Lower lobe of right lung (tissue), 2 donors: ENCODE data around the gene CCDC54. TPM values are rescaled to one million over a fixed set of nuclear protein-coding genes. Genes with fewer than 3 reads are reported as not detected.

Experiments used
- ATAC-seq, 2 donors: fragments of 200-7000 bp; cut with Tn5 transposase; one replicate each; pipeline ENCODE4 v1.9.1; 2020 to 2022; ENCODE audit warnings: mild to moderate bottlenecking in 2 of 2, moderate library complexity in 2 of 2
- DNase-seq: peaks from one replicate; pipeline ENCODE4 v3.0.0-alpha.2; 2020
- H3K27ac ChIP-seq: fragments of 200-600 bp; one replicate; pipeline ENCODE4 v1.8.0; 2022
- H3K27me3 ChIP-seq: fragments of 200-600 bp; one replicate; pipeline ENCODE4 v1.8.0; 2022; ENCODE audit warnings: low read depth
- H3K36me3 ChIP-seq: fragments of 200-600 bp; one replicate; pipeline ENCODE4 v1.8.0; 2022; ENCODE audit warnings: mild to moderate bottlenecking
- H3K4me1 ChIP-seq: fragments of 200-600 bp; one replicate; pipeline ENCODE4 v1.8.0; 2022
- H3K4me3 ChIP-seq: fragments of 200-600 bp; one replicate; pipeline ENCODE4 v1.8.0; 2022; ENCODE audit warnings: mild to moderate bottlenecking
- H3K9me3 ChIP-seq: fragments of 200-600 bp; one replicate; pipeline ENCODE4 v1.8.0; 2022
- CTCF ChIP-seq: fragments of 200-600 bp; IDR thresholded peaks from one replicate; pipeline ENCODE4 v1.8.0; 2022; ENCODE audit warnings: antibody characterized with exemption, mild to moderate bottlenecking
- intact Hi-C: fragments of 100-400 bp; cut with DNase I; formaldehyde crosslinking; loops from one replicate; pipeline ENCODE4 v1.11.0; 2022
- total RNA-seq: library from RNA; stranded (reverse); fragmentation: NEBNext Ultra II Directional; extraction: Animal tissue kit (Norgen Biotek cat#: 25700); gene quantifications from one replicate; pipeline ENCODE4 v1.2.1, GENCODE V29; 2021
- donor health status: DM: no; HTN: yes; CAD: no; lungs with severe emphysema.

The CCDC54 gene
- total RNA-seq, 1 donor from 2014 or later = not detected

DNA sequence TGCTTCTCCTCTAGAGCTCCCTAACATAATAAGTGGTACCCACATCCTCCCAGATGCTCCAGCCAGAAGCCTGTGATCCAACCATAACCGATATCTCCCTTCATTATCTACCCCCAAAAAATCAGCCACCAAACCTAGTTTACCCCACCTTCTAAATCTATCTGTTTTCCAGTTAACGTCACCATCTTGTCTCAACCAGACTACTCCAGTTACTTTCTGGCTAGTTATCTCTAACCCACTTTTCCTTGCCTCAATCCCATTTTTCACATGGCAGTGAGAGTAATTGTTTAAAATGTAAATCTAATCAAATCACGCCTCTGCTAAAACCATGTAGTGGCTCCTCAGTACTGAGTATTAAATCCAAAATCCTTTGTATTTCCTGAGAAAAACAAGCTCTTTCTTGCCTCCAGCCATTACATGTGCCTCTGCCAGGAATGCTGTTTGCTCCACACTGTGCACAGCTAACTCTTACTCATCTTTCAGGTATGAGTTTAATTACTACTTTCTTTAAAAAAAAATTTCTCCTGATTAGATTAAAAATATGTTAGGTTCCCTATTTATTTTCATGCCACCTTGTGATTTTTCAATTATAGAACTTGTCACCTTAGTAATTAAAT, 15.4 kb downstream of the CCDC54 start:
- ATAC-seq (no peak), DNase-seq (no peak)

DNA sequence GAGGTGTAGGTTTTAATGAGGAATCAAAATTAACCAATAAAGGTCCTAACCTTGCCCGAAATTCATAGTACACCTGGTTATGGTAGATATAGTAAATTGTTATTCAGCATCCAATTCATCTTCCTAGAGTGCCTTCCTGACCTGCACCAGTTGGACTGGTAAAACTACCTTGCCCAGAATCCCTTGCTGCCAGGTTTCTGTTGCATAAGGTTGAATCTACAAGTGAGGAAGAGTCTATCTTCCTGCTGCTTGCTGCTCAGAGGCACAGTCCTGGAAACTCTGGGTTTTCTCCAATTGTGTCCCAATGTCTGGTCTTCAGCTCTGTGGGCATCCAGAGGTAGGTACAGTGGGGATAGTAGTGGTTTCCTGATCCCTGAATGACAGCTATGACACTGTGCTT, 17.3 kb downstream of the CCDC54 start:
- no peaks in the 10 kb centered on the region for H3K9me3 ChIP-seq
- intact Hi-C loops = no loop called here
- no peaks in the 10 kb centered on the region for H3K27me3 ChIP-seq
- no peak for TF ChIP-seq CTCF
- no peak overlapping the region for H3K27ac ChIP-seq
- H3K36me3 ChIP-seq = no peaks in the 10 kb centered on the region
- ATAC-seq (no peak), DNase-seq (no peak)
- H3K4me1 ChIP-seq = no peaks in the 10 kb centered on the region
- no peak overlapping the region for H3K4me3 ChIP-seq

More for the DNA sequence above, 15.4 kb downstream of the CCDC54 start:
- no peak for TF ChIP-seq CTCF
- intact Hi-C loops = no loop called here
- no peak overlapping the region for H3K4me3 ChIP-seq
- H3K9me3 ChIP-seq = no peaks in the 10 kb centered on the region
- no peaks in the 10 kb centered on the region for H3K36me3 ChIP-seq
- no peaks in the 10 kb centered on the region for H3K4me1 ChIP-seq
- no peaks in the 10 kb centered on the region for H3K27me3 ChIP-seq
- H3K27ac ChIP-seq = no peak overlapping the region

- no peak for TF ChIP-seq CTCF
- no peaks in the 10 kb centered on the region for H3K36me3 ChIP-seq
- H3K27me3 ChIP-seq = no peaks in the 10 kb centered on the region
- H3K27ac ChIP-seq = no peak overlapping the region
- DNase-seq (no peak), ATAC-seq (no peak)
- H3K4me3 ChIP-seq = no peak overlapping the region
- H3K4me1 ChIP-seq = no peaks in the 10 kb centered on the region
- intact Hi-C loops = no loop called here
- no peaks in the 10 kb centered on the region for H3K9me3 ChIP-seq
Measured at GRCh38 chr3:107395066-107395465, 17.8 kb downstream of the CCDC54 start.

- no peak for TF ChIP-seq CTCF
- ATAC-seq (no peak), DNase-seq (no peak)
- Histone ChIP-seq H3K4me3 (no peak overlapping the region), H3K9me3 (no peaks in the 10 kb centered on the region), H3K27ac (no peak overlapping the region), H3K27me3 (no peaks in the 10 kb centered on the region), H3K4me1 (no peaks in the 10 kb centered on the region), H3K36me3 (no peaks in the 10 kb centered on the region)
- intact Hi-C loops = no loop called here
Measured at GRCh38 chr3:107401301-107401700, 24.1 kb downstream of the CCDC54 start.

DNA sequence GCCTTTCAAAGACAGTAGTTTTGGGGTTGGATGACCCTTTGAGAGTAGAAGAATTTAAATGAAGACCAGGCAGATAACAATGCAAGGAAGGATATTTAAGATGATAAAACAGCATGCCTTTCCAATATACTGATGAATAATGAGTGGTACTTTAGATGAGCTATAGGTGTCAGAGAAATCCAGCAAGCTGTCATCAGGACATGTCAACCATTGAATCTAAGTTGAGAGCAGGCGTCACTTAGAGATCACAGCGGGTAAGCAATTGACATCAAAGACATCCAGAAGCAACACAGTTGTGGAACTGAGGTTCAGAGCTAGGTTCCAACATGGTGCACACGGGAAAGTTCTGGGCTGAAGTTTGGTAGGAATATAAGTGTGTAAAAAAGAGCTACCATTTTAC, 25.0 kb downstream of the CCDC54 start:
- intact Hi-C loops = no loop called here
- H3K36me3 ChIP-seq = no peaks in the 10 kb centered on the region
- no peaks in the 10 kb centered on the region for H3K9me3 ChIP-seq
- H3K4me1 ChIP-seq = no peaks in the 10 kb centered on the region
- TF ChIP-seq CTCF = no peak
- DNase-seq (no peak), ATAC-seq (no peak)
- no peaks in the 10 kb centered on the region for H3K27me3 ChIP-seq
- no peak overlapping the region for H3K27ac ChIP-seq
- H3K4me3 ChIP-seq = no peak overlapping the region
